KOPT-K1 (cell line): ENCODE measurements around the gene CERS6.

Experiments
- H3K27ac ChIP-seq: fragments of 200-600 bp; sonication (generic); 2 replicates; pipeline ENCODE4 v1.5.1; 2016; ENCODE audit warnings: antibody characterized with exemption, mild to moderate bottlenecking, low read depth, low read length; ENCODE audit not compliant: poor library complexity, severe bottlenecking
- H3K36me3 ChIP-seq: fragments of 200-600 bp; sonication (generic); 2 replicates; pipeline ENCODE4 v1.5.1; 2017; ENCODE audit warnings: antibody characterized with exemption, mild to moderate bottlenecking, low read length, moderate library complexity; ENCODE audit not compliant: insufficient read depth
- H3K9me3 ChIP-seq: fragments of 200-600 bp; sonication (generic); 2 replicates; pipeline ENCODE4 v1.5.1; 2017; ENCODE audit warnings: antibody characterized with exemption, low read length, mild to moderate bottlenecking; ENCODE audit not compliant: insufficient read depth, poor library complexity, severe bottlenecking

The CERS6 gene

DNA sequence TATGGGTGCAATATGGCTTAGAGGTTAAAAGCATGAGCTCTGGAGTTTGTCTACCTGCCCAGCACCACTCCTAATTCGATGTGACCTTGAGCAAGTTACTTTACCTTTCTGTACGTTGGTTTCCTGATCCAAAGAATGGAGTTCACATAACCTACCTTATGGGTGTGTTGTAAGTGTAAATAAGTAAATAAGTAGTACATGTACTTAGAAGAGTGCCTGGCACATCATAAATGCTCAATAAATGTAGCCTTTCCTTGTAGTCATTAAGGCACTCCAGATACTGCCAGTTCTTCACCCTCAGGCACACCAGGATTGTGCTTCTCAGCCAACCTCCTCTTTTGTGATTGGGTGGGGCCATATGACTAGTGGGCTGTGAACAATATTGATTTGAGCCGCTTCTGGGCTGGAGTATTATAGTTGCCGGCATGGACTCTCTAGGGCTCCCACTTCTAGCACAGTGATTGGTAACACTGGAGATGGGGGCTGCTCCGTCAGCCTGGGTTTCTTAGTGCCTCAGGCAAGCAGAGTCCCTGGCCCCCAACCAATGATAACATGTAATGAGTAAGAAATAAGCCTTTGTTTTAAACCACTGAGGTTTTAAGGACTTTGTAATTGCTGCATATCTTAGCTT, 244.7 kb downstream of the CERS6 start:
- Histone ChIP-seq H3K9me3 (peaks cover 12% of the 10 kb centered on the region), H3K36me3 (peaks cover 34% of the 10 kb centered on the region), H3K27ac (no peak overlapping the region)

DNA sequence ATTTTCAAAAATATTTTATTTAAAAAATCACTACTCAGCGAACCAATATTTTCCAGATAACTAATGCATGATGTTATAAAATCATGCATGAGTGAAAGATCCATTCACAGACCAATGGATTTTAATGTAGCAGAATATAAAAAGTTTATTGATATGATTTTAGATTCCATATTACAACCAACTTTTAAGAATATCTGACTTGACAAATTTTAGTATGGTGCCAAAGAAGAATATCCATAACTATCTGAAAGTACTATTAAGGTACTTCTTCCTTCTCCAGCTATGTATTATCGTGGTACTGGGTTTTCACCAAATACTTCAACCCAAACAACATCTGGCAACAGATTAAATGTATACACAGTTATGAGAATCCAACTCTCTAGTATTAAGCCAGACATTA, 246.5 kb downstream of the CERS6 start:
- peaks cover 16% of the 10 kb centered on the region for H3K36me3 ChIP-seq
- no peak overlapping the region for H3K27ac ChIP-seq
- H3K9me3 ChIP-seq, result peaks cover 10% of the 10 kb centered on the region

GRCh38 chr2:168703926-168704325, 247.9 kb downstream of the CERS6 start:
- Histone ChIP-seq H3K9me3 (no peaks in the 10 kb centered on the region), H3K27ac (no peak overlapping the region), H3K36me3 (peaks cover 3% of the 10 kb centered on the region; the same call in 1 of the 2 replicates)

DNA sequence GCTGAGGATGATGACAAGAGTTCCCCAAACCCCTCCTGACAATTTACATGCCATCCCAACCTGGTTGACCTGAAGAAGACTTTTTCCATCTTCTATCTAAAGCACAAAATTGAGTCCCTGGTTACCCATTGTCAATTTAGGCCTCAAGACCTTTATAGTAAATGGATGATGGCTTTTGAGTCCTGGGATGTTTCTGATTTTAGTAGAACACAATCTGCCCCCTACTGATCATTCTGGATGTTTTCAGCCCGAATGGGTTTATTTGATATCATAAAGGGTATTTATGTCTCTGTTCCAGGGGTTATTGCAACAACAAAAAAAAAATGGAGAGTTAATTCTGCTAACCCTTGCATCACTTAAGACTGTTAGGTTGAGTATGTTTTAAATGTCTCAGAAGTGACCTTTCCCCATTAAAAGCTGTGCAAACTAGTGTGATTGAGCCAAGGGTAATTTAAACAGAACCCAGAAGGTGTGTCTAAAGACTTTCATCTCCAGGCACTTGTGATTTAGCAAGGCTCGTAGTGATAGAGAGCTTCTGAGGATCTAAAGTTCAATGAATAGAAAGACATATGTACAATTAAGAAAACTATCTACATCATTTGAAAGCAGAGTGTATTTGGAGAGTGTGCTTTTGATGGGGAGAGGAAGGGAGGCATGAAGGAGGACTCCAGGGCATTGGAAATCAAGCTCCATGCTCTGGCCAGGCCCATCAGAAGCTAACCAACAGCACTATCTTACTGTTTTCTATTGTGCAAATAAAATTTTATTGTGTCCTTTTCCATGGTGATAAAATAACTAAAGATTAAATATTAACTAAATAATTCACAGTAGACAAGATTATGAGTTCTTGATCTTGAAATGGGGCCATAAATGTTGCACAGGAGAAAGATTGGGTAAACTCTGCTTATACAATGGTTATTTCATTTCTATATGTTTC, 249.7 kb downstream of the CERS6 start:
- Histone ChIP-seq H3K9me3 (no peaks in the 10 kb centered on the region), H3K27ac (no peak overlapping the region), H3K36me3 (no peaks in the 10 kb centered on the region)

DNA sequence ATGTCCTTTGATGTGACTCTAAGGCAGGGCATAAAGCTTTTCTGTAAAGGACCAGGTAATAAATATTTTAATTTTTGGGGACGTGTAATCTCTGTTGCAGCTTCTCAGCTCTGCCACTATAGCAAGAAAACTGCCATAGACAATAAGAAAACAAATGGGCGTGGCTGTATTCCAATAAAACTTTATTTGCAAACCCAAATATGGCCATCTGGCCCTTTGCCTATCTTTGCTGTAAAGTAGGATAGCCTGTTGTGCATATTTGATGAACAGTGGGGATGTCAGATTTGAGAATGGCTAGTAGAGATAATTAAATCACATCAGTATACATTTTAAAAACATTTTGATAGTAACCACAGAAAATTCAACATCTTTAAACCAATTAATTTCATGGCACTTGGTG, 250.7 kb downstream of the CERS6 start:
- no peaks in the 10 kb centered on the region for H3K36me3 ChIP-seq

DNA sequence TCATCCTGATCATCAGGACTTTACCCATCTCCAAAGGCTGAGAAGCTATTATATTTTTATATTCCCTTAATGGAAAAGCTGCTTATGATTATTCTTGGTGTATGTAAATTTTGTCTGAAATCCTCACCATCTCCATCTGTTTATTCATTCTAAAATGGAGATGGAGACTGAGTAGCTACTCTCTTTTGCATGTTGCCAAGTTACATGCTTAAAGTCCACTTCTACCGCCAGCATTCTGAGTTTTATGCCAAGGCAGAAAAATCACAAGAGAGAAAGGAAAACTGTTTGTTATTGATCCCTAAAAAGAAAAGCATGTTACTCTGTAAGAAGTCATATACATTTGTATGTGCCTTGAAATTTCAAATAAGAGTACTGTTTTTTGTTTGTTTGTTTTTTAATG, 252.0 kb downstream of the CERS6 start:
- no peak overlapping the region for H3K27ac ChIP-seq
- no peaks in the 10 kb centered on the region for H3K36me3 ChIP-seq
- H3K9me3 ChIP-seq, result no peaks in the 10 kb centered on the region

More for the DNA sequence above, 250.7 kb downstream of the CERS6 start:
- no peak overlapping the region for H3K27ac ChIP-seq
- no peaks in the 10 kb centered on the region for H3K9me3 ChIP-seq

- no peaks in the 10 kb centered on the region for H3K9me3 ChIP-seq
- 0 out of 2 replicates have a peak, but pooled peaks cover 6% of the 10 kb centered on the region for H3K36me3 ChIP-seq
- no peak overlapping the region for H3K27ac ChIP-seq
Observed at GRCh38 chr2:168710754-168711467, 254.8 kb downstream of the CERS6 start.

DNA sequence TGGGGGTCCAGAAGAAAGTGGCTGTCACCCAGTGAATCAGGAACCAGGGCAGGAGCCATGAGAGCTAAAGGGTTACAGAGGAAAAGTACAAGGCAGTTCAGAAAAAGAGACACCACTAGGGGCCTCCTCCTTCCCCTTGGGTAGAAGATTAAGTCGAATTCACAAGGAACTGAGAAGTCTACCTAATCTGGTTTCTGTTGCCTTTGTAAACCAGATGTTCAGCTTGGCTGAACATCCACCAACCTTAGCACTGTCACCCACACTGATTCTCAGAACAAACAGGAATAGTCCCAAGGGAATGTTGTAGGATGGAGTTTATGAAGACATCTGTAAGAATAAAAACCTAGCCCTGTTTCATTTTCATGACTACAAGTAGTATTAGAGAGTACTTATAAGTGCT, 256.0 kb downstream of the CERS6 start:
- Histone ChIP-seq H3K27ac (no peak overlapping the region), H3K9me3 (no peaks in the 10 kb centered on the region), H3K36me3 (0 out of 2 replicates have a peak, but pooled peaks cover 6% of the 10 kb centered on the region)

DNA sequence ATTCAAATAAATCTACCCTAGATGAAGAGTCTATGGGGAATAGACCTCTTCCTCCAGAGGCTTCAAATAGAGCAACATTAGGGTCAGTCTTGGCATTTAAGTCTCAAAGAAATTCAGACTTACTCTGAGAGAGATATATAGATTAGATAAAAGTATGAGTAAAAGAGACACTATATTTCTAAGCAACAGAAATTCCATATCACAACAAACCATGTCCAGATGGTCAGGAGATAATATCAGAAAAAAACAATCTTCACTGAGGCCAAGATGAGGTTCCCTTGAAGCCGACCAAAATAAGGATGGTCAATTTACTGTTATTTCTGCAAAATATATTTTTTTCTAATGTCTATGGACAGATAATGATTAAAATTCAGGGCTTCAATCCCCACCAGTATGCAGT, 257.3 kb downstream of the CERS6 start:
- no peak overlapping the region for H3K27ac ChIP-seq
- H3K9me3 ChIP-seq, result no peaks in the 10 kb centered on the region
- peaks cover 11% of the 10 kb centered on the region; the same call in 1 of the 2 replicates for H3K36me3 ChIP-seq

DNA sequence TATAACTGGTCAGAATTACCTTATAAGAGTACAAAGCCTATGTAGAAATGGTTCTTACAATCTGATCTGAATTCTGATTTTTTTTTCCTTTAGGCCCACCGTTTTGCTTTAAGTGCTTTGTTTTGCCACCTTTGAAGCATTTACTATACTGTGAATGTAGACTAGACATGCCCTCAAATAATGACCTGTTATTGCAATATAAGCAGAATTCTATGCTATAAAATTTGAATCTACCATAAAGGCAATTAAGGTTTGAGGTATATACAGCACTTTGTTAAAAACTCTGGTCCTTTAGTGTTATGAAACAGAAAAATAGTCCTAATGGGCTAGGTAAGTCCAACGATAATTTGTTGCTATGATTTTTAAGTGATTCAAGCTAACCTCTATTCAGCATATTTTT, 259.8 kb downstream of the CERS6 start:
- Histone ChIP-seq H3K36me3 (peaks cover 35% of the 10 kb centered on the region), H3K9me3 (no peaks in the 10 kb centered on the region), H3K27ac (no peak overlapping the region)

- peaks cover 44% of the 10 kb centered on the region for H3K36me3 ChIP-seq
- H3K27ac ChIP-seq, result no peak overlapping the region
- H3K9me3 ChIP-seq, result no peaks in the 10 kb centered on the region
Observed at GRCh38 chr2:168716839-168717238, 260.8 kb downstream of the CERS6 start.

GRCh38 chr2:168717790-168718502, 261.9 kb downstream of the CERS6 start:
- Histone ChIP-seq H3K36me3 (peaks cover 53% of the 10 kb centered on the region), H3K9me3 (no peaks in the 10 kb centered on the region), H3K27ac (no peak overlapping the region)

DNA sequence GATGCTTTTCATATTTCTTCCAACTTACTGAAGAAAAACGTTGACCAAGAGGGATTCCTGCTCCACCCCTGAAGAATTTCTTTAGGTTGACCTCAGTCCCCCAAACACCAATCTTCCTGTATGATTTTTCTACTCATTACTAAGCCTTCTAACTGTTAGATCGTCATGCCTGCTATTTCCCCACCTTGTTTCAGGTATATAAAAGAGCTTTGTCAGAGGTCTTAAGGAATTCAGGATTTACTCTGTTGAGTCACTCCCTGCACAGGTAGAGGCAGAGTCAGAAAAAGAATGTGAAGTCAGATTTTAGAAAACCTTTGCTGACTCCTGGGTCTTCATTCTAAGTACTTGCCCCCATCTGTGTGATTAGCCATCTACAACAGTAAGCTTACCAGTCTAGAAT, 262.6 kb downstream of the CERS6 start:
- no peaks in the 10 kb centered on the region for H3K9me3 ChIP-seq
- H3K27ac ChIP-seq, result no peak overlapping the region
- H3K36me3 ChIP-seq, result peaks cover 55% of the 10 kb centered on the region

- Histone ChIP-seq H3K27ac (no peak overlapping the region), H3K9me3 (no peaks in the 10 kb centered on the region), H3K36me3 (peaks cover 55% of the 10 kb centered on the region)
Observed at GRCh38 chr2:168719446-168719845, 263.4 kb downstream of the CERS6 start.
